Occipital lobe (tissue), 2 donors: Measurements from ENCODE around the gene ADAM33. TPM values are rescaled to one million over a fixed set of nuclear protein-coding genes. Genes with fewer than 3 reads are reported as not detected.

ENCODE experiments used
- DNase-seq: peaks from one replicate; lab custom pipeline; 2025; lab: John Stamatoyannopoulos, UW
- total RNA-seq: library from RNA; depleted of rRNA; stranded (reverse); fragments of >200 nt; gene quantifications from one replicate; pipeline ENCODE4 v1.2.3, GENCODE V29; 2014

ADAM33 gene
- total RNA-seq, 1 donor from 2014 or later: 3.6 TPM

DNA sequence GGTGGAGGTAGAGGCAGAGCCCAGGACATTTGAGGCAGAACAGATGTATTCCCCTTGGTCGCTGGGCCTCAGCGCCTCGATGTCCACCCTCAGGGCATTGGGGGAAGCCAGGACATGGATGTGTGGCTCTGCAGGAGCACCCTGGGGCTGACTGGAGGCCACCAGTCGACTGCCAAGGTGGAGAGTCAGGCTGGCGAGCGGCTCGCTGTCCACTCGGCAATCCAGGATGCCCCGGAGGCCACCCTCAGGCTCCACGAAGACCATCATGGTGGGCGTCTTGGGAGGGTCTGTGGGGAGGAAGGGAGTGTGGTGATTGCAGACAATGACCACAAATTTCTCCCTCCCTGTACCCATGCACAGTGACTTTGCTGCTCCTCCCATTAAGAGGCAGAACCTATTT lies 8.2 kb upstream of the ADAM33 start:
- DNase-seq: no peak

- no peak for DNase-seq
Observed at GRCh38 chr20:3687655-3688054, 5.8 kb upstream of the ADAM33 start.

- DNase-seq: peak; percentile 34
Observed at GRCh38 chr20:3686867-3687321, 5.1 kb upstream of the ADAM33 start.

DNA sequence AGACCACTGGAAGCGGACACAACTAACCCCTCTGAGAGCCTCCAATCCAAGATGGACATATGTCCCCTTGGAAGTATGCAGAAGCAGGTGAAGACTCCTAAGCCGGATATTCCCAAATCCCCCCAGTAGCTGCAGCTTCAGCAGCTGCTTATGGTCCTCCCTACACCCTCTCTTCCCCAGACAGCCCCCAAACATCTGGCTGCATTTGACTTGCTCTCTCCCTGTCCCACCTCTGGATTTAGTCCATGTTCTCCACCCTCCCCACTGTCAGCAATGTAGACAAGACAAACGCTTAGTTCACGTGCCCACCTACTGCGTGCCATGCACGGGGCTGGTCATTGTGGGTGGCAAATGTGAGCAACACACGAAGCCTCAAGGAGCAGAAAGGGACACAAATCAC lies 4.6 kb upstream of the ADAM33 start:
- no peak for DNase-seq

DNA sequence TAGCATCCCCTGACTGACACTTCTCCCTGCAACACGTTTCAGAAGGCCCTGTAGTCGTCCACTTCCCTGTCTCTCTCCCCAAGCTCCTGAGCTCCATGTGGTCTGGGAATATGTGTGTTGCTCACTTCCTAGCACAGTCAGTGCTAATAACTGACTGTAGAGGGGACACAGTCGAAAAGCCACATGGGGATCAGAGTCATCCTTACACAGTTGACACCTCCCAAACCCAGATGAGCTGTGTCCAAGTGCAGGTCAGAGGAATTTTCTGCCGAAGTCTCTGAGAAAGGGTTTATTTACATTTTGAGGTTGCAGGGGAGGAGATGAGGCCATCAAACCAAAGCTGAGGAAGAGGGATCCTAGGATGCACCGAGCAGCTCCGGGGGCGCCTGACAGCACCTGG lies 3.5 kb upstream of the ADAM33 start:
- DNase-seq: no peak

GRCh38 chr20:3681352-3681930 lies 369 bp downstream of the ADAM33 start:
- DNase-seq: no peak

- DNase-seq: no peak
Observed at GRCh38 chr20:3680701-3681351, 984 bp downstream of the ADAM33 start.

DNA sequence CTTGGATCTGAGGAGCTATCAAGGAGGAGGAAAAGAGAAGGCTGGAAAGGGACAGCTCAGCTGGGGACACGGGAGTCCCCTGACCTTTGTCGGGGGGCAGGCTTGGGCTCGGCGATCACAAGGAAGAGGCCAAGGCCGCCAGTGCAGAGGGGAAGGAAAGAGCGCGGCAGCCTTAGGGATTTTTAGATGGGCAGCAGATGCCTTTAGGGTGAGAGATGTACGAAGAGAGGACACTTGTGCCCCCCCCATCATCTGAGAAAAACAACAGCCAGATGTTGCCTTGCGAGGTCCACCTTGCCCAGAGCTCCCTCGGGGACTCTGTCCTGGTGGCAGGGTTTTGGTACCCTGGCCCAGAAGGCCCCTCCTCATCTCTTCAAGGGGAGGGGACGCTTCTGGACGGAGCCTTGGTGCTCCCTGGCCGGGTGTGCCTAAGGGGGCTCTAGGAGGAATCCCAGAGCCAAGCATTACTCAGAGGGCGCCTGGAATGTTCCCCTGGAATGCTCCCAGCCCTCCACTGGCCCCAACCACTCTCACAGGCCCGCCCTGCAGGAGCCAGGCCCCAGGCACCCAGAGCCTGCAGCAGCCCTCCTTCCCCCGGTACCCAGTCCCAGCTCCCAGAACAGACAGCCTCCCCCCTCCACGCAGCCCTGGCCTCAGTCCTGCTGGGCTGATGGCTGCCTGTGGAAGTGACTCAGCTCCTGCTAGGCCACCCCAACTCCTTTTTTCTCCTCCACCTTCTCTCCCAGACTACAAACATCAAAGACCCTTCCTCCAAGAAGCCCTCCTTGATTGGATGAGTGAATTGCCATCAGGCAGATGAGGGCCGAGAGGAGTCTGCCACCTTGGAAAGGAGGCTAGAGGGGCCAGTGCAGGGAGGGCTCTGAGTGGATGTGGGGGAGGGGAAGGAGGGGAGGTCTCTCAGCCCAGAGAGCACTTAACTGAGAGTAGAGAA lies 1.8 kb downstream of the ADAM33 start:
- no peak for DNase-seq

- DNase-seq: no peak
Observed at GRCh38 chr20:3678856-3679720, 2.7 kb downstream of the ADAM33 start.

GRCh38 chr20:3678198-3678597 lies 3.6 kb downstream of the ADAM33 start:
- no peak for DNase-seq

- DNase-seq: no peak
Observed at GRCh38 chr20:3677733-3678132, 4.1 kb downstream of the ADAM33 start.

- no peak for DNase-seq
Observed at GRCh38 chr20:3674995-3675900, 6.6 kb downstream of the ADAM33 start.

GRCh38 chr20:3674447-3674846 lies 7.4 kb downstream of the ADAM33 start:
- no peak for DNase-seq

DNA sequence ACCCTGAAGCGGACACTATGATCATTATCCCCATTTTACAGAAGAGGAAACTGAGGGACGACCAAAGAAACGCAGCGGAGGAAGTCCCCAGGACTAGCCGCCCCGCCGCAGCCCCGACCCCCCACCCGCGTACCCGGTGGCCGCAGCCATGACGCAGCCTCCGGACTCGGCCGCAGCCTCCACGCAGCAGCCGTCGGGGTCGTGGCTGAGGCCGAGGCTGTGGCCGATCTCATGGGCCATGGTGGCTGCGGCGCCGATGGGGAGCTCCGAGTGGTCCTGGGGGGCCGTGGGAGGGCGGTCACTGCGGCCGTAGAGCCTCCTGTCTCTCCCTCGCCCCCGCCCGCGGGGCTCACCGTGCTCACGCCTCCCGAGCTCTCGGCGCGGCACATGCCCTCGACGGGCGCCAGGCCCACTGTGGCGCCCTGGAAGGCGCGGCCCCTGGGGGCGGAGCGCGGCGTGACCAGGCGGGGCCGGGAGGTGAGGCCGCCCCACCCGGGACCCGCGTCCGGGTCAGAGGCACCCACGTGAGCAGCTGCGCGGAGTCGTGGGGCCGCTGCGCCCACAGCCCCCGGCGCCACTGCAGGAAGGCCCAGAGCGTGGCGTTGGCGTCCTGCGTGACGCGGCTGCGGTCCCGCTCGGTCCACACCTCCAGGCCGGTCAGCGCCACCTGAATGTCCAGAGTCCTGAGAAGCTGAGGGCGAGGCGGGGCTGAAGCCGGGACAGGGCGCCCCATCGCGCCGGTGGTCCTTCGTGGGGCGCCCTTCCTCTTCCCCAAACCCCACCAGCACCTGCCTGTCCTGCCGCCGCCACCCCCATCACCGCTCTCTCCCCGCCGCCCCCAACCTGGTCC lies 8.4 kb downstream of the ADAM33 start:
- DNase-seq: no peak

DNA sequence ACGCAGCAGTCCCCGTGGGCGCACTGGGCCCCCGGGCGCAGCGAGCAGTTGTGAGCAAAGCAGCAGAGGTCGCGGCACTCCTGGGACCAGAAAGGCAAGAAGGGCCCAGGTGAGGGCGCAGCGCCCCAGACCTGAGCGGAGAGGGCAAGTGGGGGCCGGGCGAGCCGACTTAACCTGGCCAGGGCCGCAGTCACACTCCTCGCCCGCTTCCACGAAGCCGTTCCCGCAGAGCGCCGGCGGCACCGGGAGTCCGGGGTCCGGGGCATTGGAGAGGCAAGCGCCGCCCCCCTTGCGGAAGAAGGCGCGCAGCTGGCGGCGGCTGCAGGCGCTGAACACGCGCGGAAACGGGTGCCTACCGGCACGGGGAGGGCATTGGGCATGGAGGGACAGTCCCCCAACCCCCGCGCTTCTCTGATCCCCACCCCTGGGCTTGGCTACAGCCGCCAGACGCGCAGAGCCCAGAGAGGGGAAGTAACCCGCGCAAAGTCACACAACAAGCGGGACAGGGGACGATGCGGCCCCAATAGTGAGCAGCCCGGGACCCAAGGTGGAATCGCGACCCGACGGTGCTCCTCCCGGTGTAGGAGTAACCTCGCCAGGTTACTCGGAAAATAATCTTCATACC lies 9.2 kb downstream of the ADAM33 start:
- no peak for DNase-seq

DNA sequence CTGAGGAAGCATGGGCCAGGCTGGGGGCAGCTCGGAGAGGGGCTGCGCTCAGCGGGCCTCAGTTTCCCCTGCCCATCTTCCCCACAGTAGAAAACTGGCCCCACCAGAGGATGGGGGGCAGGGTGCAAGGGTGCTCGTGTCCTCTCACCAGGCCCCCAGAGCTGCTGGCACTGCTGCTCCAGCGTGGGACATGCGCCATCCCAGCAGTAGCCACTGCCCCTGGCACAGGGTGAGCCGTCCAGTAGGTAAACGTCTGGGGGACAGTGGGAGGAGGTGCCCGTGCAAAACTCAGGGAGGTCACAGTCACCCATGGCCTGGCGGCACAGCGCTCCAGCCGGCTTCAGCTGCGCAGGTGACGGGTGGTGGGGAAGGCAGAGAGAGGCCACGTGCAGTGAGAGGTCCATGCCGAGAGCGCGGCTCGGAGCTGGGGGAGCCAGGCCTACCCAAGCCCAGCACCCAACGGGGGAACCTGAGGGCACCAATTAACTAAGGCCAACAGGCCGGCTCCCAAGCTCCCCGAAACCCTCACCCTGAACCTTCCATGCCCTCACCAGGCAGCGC lies 9.7 kb downstream of the ADAM33 start:
- DNase-seq: no peak

DNA sequence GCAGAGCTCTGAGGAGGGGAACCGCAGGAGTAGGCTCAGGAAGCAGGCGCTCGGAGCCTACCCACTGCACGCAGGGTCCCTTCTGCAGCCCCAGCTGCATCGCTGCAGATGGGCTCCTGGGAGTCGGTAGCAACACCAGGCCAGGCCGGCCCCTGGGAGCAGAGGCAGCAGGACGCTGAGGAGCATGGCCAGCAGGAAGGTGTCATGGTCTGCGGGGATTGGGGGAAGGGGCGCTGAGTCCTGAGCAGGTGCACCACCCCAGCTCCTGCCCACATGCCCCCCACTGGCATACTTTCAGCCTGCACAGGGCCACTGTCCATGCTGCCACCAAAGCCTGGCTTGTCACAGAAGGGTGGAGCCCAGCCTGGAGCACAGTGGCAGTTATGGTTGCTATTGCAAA lies 10.9 kb downstream of the ADAM33 start:
- DNase-seq: no peak

DNA sequence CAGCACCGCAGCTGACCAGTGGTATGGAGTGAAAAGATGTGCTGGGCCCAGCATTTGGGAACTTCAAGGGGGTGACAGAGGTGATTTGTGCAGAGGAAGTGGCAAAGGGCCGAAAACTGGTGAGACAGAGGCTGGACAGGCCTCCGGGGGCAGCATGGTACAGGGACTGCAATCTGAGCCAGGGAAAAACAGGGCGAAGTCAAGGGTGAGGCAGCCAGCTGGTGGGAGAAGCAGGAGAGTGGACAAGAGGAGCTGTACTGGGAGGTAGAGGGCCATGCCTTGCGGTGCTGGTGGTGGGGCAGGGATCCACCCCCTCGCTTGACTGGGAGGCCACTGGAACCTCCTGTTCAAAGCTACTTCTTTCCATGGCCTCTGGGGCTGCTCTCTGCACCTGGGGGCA lies 11.3 kb downstream of the ADAM33 start:
- no peak for DNase-seq
